ENCODE results near the gene EHMT1.

The EHMT1 gene

GRCh38 chr9:137812356-137813023, 193.7 kb downstream of the EHMT1 start:
- TF ChIP-seq TAF1 (IDR thresholded peaks at IDR 0.05; ENCODE audit: borderline replicate concordance, insufficient read depth, low read length) (no peak), REST (IDR thresholded peaks at IDR 0.05; ENCODE audit: insufficient read depth in 1 of 2, low read depth in 2 of 2, low read length in 2 of 2) (no peak), FOXP2 (optimal IDR thresholded peaks at IDR 0.05; ENCODE audit: borderline replicate concordance, extremely low read depth, extremely low read length, insufficient read depth) (no peak), SIN3A (IDR thresholded peaks at IDR 0.05; ENCODE audit: borderline replicate concordance, insufficient read depth, low read length) (no peak), POLR2AphosphoS5 (IDR thresholded peaks at IDR 0.05; ENCODE audit: low read depth, low read length) (no peak)

- TF ChIP-seq POLR2AphosphoS5 (IDR thresholded peaks at IDR 0.05; ENCODE audit: low read depth, low read length) (no peak), FOXP2 (optimal IDR thresholded peaks at IDR 0.05; ENCODE audit: borderline replicate concordance, extremely low read depth, extremely low read length, insufficient read depth) (no peak), SIN3A (IDR thresholded peaks at IDR 0.05; ENCODE audit: borderline replicate concordance, insufficient read depth, low read length) (no peak), REST (IDR thresholded peaks at IDR 0.05; ENCODE audit: insufficient read depth in 1 of 2, low read depth in 2 of 2, low read length in 2 of 2) (no peak), TAF1 (IDR thresholded peaks at IDR 0.05; ENCODE audit: borderline replicate concordance, insufficient read depth, low read length) (no peak)
Measured at GRCh38 chr9:137813167-137813566, 194.4 kb downstream of the EHMT1 start.

- no peak for TF ChIP-seq POLR2AphosphoS5 (IDR thresholded peaks at IDR 0.05; ENCODE audit: low read depth, low read length)
- TF ChIP-seq TAF1 (IDR thresholded peaks at IDR 0.05; ENCODE audit: borderline replicate concordance, insufficient read depth, low read length): no peak
- TF ChIP-seq FOXP2 (optimal IDR thresholded peaks at IDR 0.05; ENCODE audit: borderline replicate concordance, extremely low read depth, extremely low read length, insufficient read depth): no peak
- no peak for TF ChIP-seq REST (IDR thresholded peaks at IDR 0.05; ENCODE audit: insufficient read depth in 1 of 2, low read depth in 2 of 2, low read length in 2 of 2)
Measured at GRCh38 chr9:137813651-137814415, 195.0 kb downstream of the EHMT1 start.

GRCh38 chr9:137814436-137814835, 195.6 kb downstream of the EHMT1 start:
- no peak for TF ChIP-seq TAF1 (IDR thresholded peaks at IDR 0.05; ENCODE audit: borderline replicate concordance, insufficient read depth, low read length)
- TF ChIP-seq FOXP2 (optimal IDR thresholded peaks at IDR 0.05; ENCODE audit: borderline replicate concordance, extremely low read depth, extremely low read length, insufficient read depth): no peak
- TF ChIP-seq SIN3A (IDR thresholded peaks at IDR 0.05; ENCODE audit: borderline replicate concordance, insufficient read depth, low read length): no peak
- TF ChIP-seq REST (IDR thresholded peaks at IDR 0.05; ENCODE audit: insufficient read depth in 1 of 2, low read depth in 2 of 2, low read length in 2 of 2): no peak
- TF ChIP-seq POLR2AphosphoS5 (IDR thresholded peaks at IDR 0.05; ENCODE audit: low read depth, low read length): no peak
